Lower leg skin (tissue), 4 donors: ENCODE measurements around the gene CAPN10. TPM values are rescaled to one million over a fixed set of nuclear protein-coding genes. Genes with fewer than 3 reads are reported as not detected.

ENCODE experiments used
- DNase-seq, 2 donors: peaks; one replicate each; pipeline ENCODE4 v3.0.0-alpha.2; 2019; ENCODE audit warnings: low spot score in 2 of 2
- H3K4me3 ChIP-seq: fragments of 200-600 bp; sonication (generic); 2 replicates; pipeline ENCODE4 v1.5.1; 2017; ENCODE audit warnings: mild to moderate bottlenecking, low read depth; ENCODE audit not compliant: poor library complexity, severe bottlenecking
- CTCF ChIP-seq, 3 donors: fragments of 450-650 bp; IDR thresholded peaks; one replicate each; pipeline ENCODE4 v1.5.1; 2016; ENCODE audit warnings: antibody characterized with exemption in 3 of 3, mild to moderate bottlenecking in 3 of 3, moderate library complexity in 2 of 3
- POLR2A ChIP-seq, 2 donors: fragments of 450-650 bp; IDR thresholded peaks; one replicate each; pipeline ENCODE4 v1.6.1; 2016 to 2017; ENCODE audit warnings: antibody characterized with exemption in 2 of 2, mild to moderate bottlenecking in 1 of 2, moderate library complexity in 1 of 2
- WGBS, 2 donors: methylation state at CpG; one replicate each; pipeline ENCODE4 v1.1.5; 2018; 5-methylcytosine and 5-hydroxymethylcytosine counted together
- intact Hi-C: fragments of 100-400 bp; cut with DNase I; formaldehyde crosslinking; loops from one replicate; pipeline ENCODE4 v1.15.0; 2023; ENCODE audit warnings: low total_unique reads
- total RNA-seq, 4 donors: library from RNA; depleted of rRNA; stranded (reverse); fragments of >200 nt; gene quantifications; one replicate each; pipeline ENCODE4 v1.1.0, GENCODE V29; 2016

The CAPN10 gene
- total RNA-seq, 4 donors from 2014 or later: 25.6 to 38.0 (median 28.4) TPM

GRCh38 chr2:240578110-240578450 lies 8.5 kb upstream of the CAPN10 start:
- 71 to 76% methylated on average over 6 to 9 of the region's 9 CpGs for WGBS, 2 donors

GRCh38 chr2:240578488-240578887 lies 8.0 kb upstream of the CAPN10 start:
- no peak overlapping the region for H3K4me3 ChIP-seq
- WGBS, 2 donors: 83 to 87% methylated on average over 8 of the region's 8 CpGs
- TF ChIP-seq CTCF (IDR thresholded peaks at IDR 0.05): no peak
- no peak for TF ChIP-seq POLR2A (IDR thresholded peaks at IDR 0.05)
- intact Hi-C loops: no loop called here
- no peak for DNase-seq

More at GRCh38 chr2:240578110-240578450, 8.5 kb upstream of the CAPN10 start:
- no peak for DNase-seq
- H3K4me3 ChIP-seq: no peak overlapping the region
- intact Hi-C loops: no loop called here
- TF ChIP-seq POLR2A (IDR thresholded peaks at IDR 0.05): no peak
- TF ChIP-seq CTCF (IDR thresholded peaks at IDR 0.05): no peak

GRCh38 chr2:240579071-240579762 lies 7.3 kb upstream of the CAPN10 start:
- TF ChIP-seq CTCF (IDR thresholded peaks at IDR 0.05) (no peak), POLR2A (IDR thresholded peaks at IDR 0.05) (no peak)
- 87 to 91% methylated on average over 12 of the region's 12 CpGs for WGBS, 2 donors
- no peak for DNase-seq
- intact Hi-C loops: no loop called here
- H3K4me3 ChIP-seq: no peak overlapping the region

GRCh38 chr2:240579771-240580614 lies 6.5 kb upstream of the CAPN10 start:
- 40 to 48% methylated on average over 27 of the region's 27 CpGs for WGBS, 2 donors
- TF ChIP-seq POLR2A (IDR thresholded peaks at IDR 0.05) (no peak), CTCF (IDR thresholded peaks at IDR 0.05) (no peak)
- no peak for DNase-seq
- intact Hi-C loops: no loop called here
- no peak overlapping the region for H3K4me3 ChIP-seq

- intact Hi-C loops: no loop called here
- 93 to 97% methylated on average over 5 of the region's 5 CpGs for WGBS, 2 donors
- TF ChIP-seq CTCF (IDR thresholded peaks at IDR 0.05) (no peak), POLR2A (IDR thresholded peaks at IDR 0.05) (no peak)
- H3K4me3 ChIP-seq: no peak overlapping the region
- no peak for DNase-seq
These were observed 4.7 kb upstream of the CAPN10 start for GRCh38 chr2:240581811-240582210.
